Fibroblast of gingiva (primary cell): ENCODE measurements around the gene SLC7A4.
"Not testable (repeated sequence)": the region's sequence is repeated elsewhere in the genome, so short reads cannot be mapped to it uniquely, and the experiment has no call there.

ENCODE experiments used
- DNase-seq: peaks from one replicate; pipeline ENCODE4 v3.0.0-alpha.2; 2011; ENCODE audit warnings: low read depth

SLC7A4 gene

GRCh38 chr22:21032037-21032867 is at the start of gene SLC7A4:
Gene SLC7A4, minus strand, starts transcription at chr22:21032561. Its CDS starts 749 bp downstream, at chr22:21031812.
- DNase-seq = no peak

- DNase-seq = no peak
Measured at GRCh38 chr22:21080435-21081137, 48.2 kb upstream of the SLC7A4 start.

GRCh38 chr22:21079493-21079892 is 47.1 kb upstream of the SLC7A4 start:
- DNase-seq = no peak

- DNase-seq = no peak
Measured at GRCh38 chr22:21078916-21079315, 46.6 kb upstream of the SLC7A4 start.

- no peak for DNase-seq
Measured at GRCh38 chr22:21077884-21078508, 45.6 kb upstream of the SLC7A4 start.

GRCh38 chr22:21076912-21077625 is 44.7 kb upstream of the SLC7A4 start:
- no peak for DNase-seq

GRCh38 chr22:21075516-21076138 is 43.3 kb upstream of the SLC7A4 start:
- DNase-seq = no peak

GRCh38 chr22:21074102-21074715 is 41.8 kb upstream of the SLC7A4 start:
- DNase-seq = peak; percentile 39

- no peak for DNase-seq
Measured at GRCh38 chr22:21073482-21073881, 41.1 kb upstream of the SLC7A4 start.

GRCh38 chr22:21073023-21073422 is 40.7 kb upstream of the SLC7A4 start:
- DNase-seq = no peak

GRCh38 chr22:21071796-21072195 is 39.4 kb upstream of the SLC7A4 start:
- not testable (repeated sequence) for DNase-seq

- no peak for DNase-seq
Measured at GRCh38 chr22:21070690-21071615, 38.6 kb upstream of the SLC7A4 start.

- DNase-seq = no peak
Measured at GRCh38 chr22:21069375-21069774, 37.0 kb upstream of the SLC7A4 start.

- no peak for DNase-seq
Measured at GRCh38 chr22:21068681-21069276, 36.4 kb upstream of the SLC7A4 start.

GRCh38 chr22:21067901-21068680 is 35.7 kb upstream of the SLC7A4 start:
- no peak for DNase-seq

- DNase-seq = no peak
Measured at GRCh38 chr22:21067075-21067900, 34.9 kb upstream of the SLC7A4 start.

GRCh38 chr22:21064917-21065864 is 32.8 kb upstream of the SLC7A4 start:
- DNase-seq = no peak
